ENCODE data around the gene ARFRP1. TPM values are rescaled to one million over a fixed set of nuclear protein-coding genes. Genes with fewer than 3 reads are reported as not detected.
A peak's percentile ranks its signal among the peaks of the same experiment; 100 is the strongest.

The ARFRP1 gene
- total RNA-seq, 6 experiments from 2014 or later, result 16.0 to 22.2 (median 20.2) TPM

- no peak for TF ChIP-seq POLR2A (IDR thresholded peaks at IDR 0.05)
- TF ChIP-seq, protein P1, sequence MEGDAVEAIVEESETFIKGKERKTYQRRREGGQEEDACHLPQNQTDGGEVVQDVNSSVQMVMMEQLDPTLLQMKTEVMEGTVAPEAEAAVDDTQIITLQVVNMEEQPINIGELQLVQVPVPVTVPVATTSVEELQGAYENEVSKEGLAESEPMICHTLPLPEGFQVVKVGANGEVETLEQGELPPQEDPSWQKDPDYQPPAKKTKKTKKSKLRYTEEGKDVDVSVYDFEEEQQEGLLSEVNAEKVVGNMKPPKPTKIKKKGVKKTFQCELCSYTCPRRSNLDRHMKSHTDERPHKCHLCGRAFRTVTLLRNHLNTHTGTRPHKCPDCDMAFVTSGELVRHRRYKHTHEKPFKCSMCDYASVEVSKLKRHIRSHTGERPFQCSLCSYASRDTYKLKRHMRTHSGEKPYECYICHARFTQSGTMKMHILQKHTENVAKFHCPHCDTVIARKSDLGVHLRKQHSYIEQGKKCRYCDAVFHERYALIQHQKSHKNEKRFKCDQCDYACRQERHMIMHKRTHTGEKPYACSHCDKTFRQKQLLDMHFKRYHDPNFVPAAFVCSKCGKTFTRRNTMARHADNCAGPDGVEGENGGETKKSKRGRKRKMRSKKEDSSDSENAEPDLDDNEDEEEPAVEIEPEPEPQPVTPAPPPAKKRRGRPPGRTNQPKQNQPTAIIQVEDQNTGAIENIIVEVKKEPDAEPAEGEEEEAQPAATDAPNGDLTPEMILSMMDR (IDR thresholded peaks at IDR 0.05), result no peak
- whole genome bisulfite sequencing (ENCODE audit: insufficient coverage, low coverage, low lambda C conversion rate, missing lambda C conversion rate), result no CpG with 5 or more reads among the region's 21 CpGs
- Histone ChIP-seq H3K36me3 (no peaks in the 10 kb centered on the region), H3K27me3 (no peaks in the 10 kb centered on the region), H3K9me3 (no peaks in the 10 kb centered on the region), H3K4me3 (no peak overlapping the region), H3K27ac (no peak overlapping the region), H3K4me1 (peaks cover 0 to 6% (median 2%) of the 10 kb centered on the region in 4 donors)
- intact Hi-C loops (cut with DNase I), result no loop called here
- ATAC-seq (no peak), DNase-seq (peak in 2 of 3 donors; percentile 23 to 51)
Measured at GRCh38 chr20:63691711-63692435, 15.9 kb downstream of the ARFRP1 start.

GRCh38 chr20:63690898-63691710 lies 16.7 kb downstream of the ARFRP1 start:
- no CpG with 5 or more reads among the region's 24 CpGs for WGBS (ENCODE audit: insufficient coverage, low coverage, low lambda C conversion rate, missing lambda C conversion rate)
- TF ChIP-seq, protein P1 (IDR thresholded peaks at IDR 0.05), result no peak
- no peak for TF ChIP-seq POLR2A (IDR thresholded peaks at IDR 0.05)
- intact Hi-C loops (cut with DNase I), result no loop called here
- Histone ChIP-seq H3K27ac (no peak overlapping the region), H3K27me3 (no peaks in the 10 kb centered on the region), H3K9me3 (no peaks in the 10 kb centered on the region), H3K36me3 (no peaks in the 10 kb centered on the region), H3K4me1 (no peaks in the 10 kb centered on the region), H3K4me3 (no peak overlapping the region)
- ATAC-seq (no peak), DNase-seq (peak in 2 of 3 donors; percentile 23 to 56)

- Histone ChIP-seq H3K27me3 (no peaks in the 10 kb centered on the region), H3K27ac (no peak overlapping the region), H3K36me3 (no peaks in the 10 kb centered on the region), H3K9me3 (no peaks in the 10 kb centered on the region), H3K4me3 (no peak overlapping the region), H3K4me1 (no peaks in the 10 kb centered on the region)
- peak in 1 of 3 donors; percentile 51 for DNase-seq
- no peak for ATAC-seq
- intact Hi-C loops (cut with DNase I), result no loop called here
- TF ChIP-seq, protein P1 (IDR thresholded peaks at IDR 0.05), result no peak
- no peak for TF ChIP-seq POLR2A (IDR thresholded peaks at IDR 0.05)
- no CpG with 5 or more reads among the region's 40 CpGs for WGBS (ENCODE audit: insufficient coverage, low coverage, low lambda C conversion rate, missing lambda C conversion rate)
Measured at GRCh38 chr20:63690003-63690897, 17.5 kb downstream of the ARFRP1 start.

All from right lobe of liver (tissue), 6 donors.